GM21723 (cell line): ENCODE data around the gene AMBN.

Experiments
- ATAC-seq: cut with Tn5 transposase; IDR thresholded peaks from one replicate; pipeline ENCODE4 v1.9.1; 2021; ENCODE audit warnings: mild to moderate bottlenecking, moderate library complexity; ENCODE audit not compliant: unreplicated experiment

AMBN gene

GRCh38 chr4:70591955-70592582 is at the start of gene AMBN:
AMBN (plus strand) TSS chr4:70592256; CDS start chr4:70592359, 103 bp downstream.
- no peak for ATAC-seq

- no peak for ATAC-seq
Measured at GRCh38 chr4:70544279-70544868, 47.7 kb upstream of the AMBN start.

- ATAC-seq = no peak
Measured at GRCh38 chr4:70556856-70557255, 35.2 kb upstream of the AMBN start.

GRCh38 chr4:70559211-70559830 is 32.7 kb upstream of the AMBN start:
- no peak for ATAC-seq

- no peak for ATAC-seq
Measured at GRCh38 chr4:70559924-70560323, 32.1 kb upstream of the AMBN start.

- ATAC-seq = no peak
Measured at GRCh38 chr4:70564033-70564432, 28.0 kb upstream of the AMBN start.

- ATAC-seq = no peak
Measured at GRCh38 chr4:70570796-70571195, 21.3 kb upstream of the AMBN start.

- no peak for ATAC-seq
Measured at GRCh38 chr4:70571772-70572171, 20.3 kb upstream of the AMBN start.

GRCh38 chr4:70575964-70576363 is 16.1 kb upstream of the AMBN start:
- ATAC-seq = no peak

GRCh38 chr4:70577220-70577927 is 14.7 kb upstream of the AMBN start:
- no peak for ATAC-seq

GRCh38 chr4:70581980-70582379 is 10.1 kb upstream of the AMBN start:
- no peak for ATAC-seq

GRCh38 chr4:70583952-70584834 is 7.9 kb upstream of the AMBN start:
- no peak for ATAC-seq

GRCh38 chr4:70586841-70587240 is 5.2 kb upstream of the AMBN start:
- ATAC-seq = no peak

GRCh38 chr4:70589785-70590184 is 2.3 kb upstream of the AMBN start:
- peak; percentile 99 for ATAC-seq

- ATAC-seq = no peak
Measured at GRCh38 chr4:70594196-70594595, 2.1 kb downstream of the AMBN start.

GRCh38 chr4:70600305-70600704 is 8.2 kb downstream of the AMBN start:
- no peak for ATAC-seq

GRCh38 chr4:70600977-70601376 is 8.9 kb downstream of the AMBN start:
- ATAC-seq = no peak

GRCh38 chr4:70601422-70602039 is 9.5 kb downstream of the AMBN start:
- peak; percentile 98 for ATAC-seq

GRCh38 chr4:70603856-70604255 is 11.8 kb downstream of the AMBN start:
- ATAC-seq = no peak

- no peak for ATAC-seq
Measured at GRCh38 chr4:70606459-70606858, 14.4 kb downstream of the AMBN start.
